Activated T-cell treated with anti-CD3 and anti-CD28 coated beads, Interleukin-2, amount 50 U/mL, for 4 hours (primary cell): ENCODE results near the gene GMPPA. TPM values are rescaled to one million over a fixed set of nuclear protein-coding genes. Genes with fewer than 3 reads are reported as not detected.

ENCODE experiments used
- ATAC-seq, 2 donors: fragments of 200-7000 bp; cut with Tn5 transposase; one replicate each; pipeline ENCODE4 v1.10.0; 2021
- DNase-seq: peaks from one replicate; pipeline ENCODE4 v3.0.0-alpha.2; 2020
- H3K27me3 Mint-ChIP-seq: one replicate; pipeline ENCODE4 v1.8.0; 2021; ENCODE audit warnings: low read depth, mixed read lengths
- H3K36me3 Mint-ChIP-seq: one replicate; pipeline ENCODE4 v1.8.0; 2022; ENCODE audit warnings: mixed read lengths; ENCODE audit not compliant: insufficient read depth
- H3K4me1 Mint-ChIP-seq: one replicate; pipeline ENCODE4 v1.8.0; 2021; ENCODE audit warnings: low read depth, mixed read lengths
- H3K4me3 Mint-ChIP-seq: one replicate; pipeline ENCODE4 v1.8.0; 2021; ENCODE audit warnings: mild to moderate bottlenecking, moderate library complexity, mixed read lengths
- H3K9me3 Mint-ChIP-seq: one replicate; pipeline ENCODE4 v1.8.0; 2021; ENCODE audit warnings: mixed read lengths
- total RNA-seq, 3 donors: library from RNA; stranded (reverse); gene quantifications; one replicate each; pipeline ENCODE4 v1.2.1, GENCODE V29; 2021

Gene GMPPA
- total RNA-seq, 3 donors from 2014 or later, result 36.8 to 47.9 (median 46.7) TPM

DNA sequence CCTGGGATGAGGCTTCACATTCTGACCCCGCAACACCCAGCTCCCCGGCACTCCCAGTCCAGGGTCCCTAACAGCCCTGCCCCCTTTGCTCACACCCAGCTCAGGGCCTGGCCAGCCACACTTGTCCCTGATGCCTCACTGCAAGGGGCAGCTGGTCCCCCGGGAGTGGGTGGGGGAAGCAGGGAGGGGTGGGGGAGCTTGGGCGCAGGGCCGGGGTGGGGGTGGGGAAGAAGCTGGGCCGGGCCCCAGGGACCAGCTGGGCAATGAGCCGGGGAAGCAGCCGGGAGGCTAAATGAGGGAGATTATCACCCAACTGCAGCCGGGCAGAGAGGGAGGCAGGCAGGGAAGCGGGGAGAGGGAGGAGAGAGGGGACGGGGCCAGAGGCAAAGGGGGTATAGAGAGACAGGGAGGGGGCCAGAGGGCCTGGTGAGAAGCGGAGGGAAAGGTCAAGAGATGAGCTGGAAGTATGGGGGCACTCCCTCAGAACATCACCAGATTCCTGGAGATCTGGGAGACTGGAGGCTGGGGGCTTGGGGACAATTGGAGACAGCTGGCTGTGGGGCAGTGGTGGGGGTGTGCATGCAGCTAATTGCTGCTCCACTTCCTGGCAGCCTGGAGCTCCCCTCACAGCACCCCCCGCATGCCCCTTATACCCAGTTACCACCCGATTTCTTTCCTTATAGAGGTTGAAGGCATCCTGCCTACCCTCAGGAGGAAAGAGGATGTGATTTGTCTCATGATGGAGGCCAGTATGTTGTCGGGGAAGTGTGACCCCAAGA, 13.0 kb downstream of the GMPPA start:
- ATAC-seq (no peak), DNase-seq (no peak)
- peaks cover 68% of the 10 kb centered on the region for H3K27me3 Mint-ChIP-seq
- H3K36me3 Mint-ChIP-seq, result peaks cover 4% of the 10 kb centered on the region
- no peak overlapping the region for H3K4me3 Mint-ChIP-seq
- H3K4me1 Mint-ChIP-seq, result peaks cover 25% of the 10 kb centered on the region
- no peaks in the 10 kb centered on the region for H3K9me3 Mint-ChIP-seq

DNA sequence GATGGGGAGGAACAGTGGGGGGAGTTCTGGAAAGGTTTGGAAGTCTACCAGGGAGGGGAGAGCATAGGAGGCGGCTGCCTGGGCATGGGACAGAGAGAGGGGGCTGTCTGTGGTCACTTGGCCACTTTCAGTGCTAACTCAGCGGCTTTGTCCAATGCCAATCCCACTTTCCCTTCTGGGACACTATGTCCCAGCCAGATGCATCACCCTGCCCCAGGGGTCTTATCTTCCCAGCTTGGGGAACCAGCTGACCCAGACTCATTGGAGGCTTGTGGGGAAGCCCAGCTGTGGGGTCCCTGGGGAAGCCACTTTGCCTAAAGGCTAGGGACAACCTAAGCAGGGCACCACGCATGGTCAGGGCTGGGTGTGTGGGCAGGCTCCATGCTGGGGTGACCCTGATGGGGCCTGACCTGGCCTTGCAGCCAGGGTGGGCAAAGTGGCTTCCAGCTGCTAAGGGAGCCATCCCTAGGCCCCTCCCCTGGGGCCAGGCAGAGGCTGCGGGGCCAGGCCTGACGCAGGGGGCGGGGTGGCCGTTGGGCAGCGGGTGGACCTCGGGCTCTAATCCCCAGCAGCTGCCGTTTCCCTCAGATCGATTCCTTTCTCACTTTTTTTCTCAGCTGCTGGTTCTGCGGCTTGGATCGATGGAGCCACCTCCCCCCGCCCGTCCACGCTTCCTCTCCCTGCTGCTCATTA, 14.0 kb downstream of the GMPPA start:
- no peak overlapping the region for H3K4me3 Mint-ChIP-seq
- peaks cover 25% of the 10 kb centered on the region for H3K4me1 Mint-ChIP-seq
- DNase-seq, result no peak
- no peak for ATAC-seq
- H3K27me3 Mint-ChIP-seq, result peaks cover 74% of the 10 kb centered on the region
- no peaks in the 10 kb centered on the region for H3K36me3 Mint-ChIP-seq
- H3K9me3 Mint-ChIP-seq, result no peaks in the 10 kb centered on the region

- Mint-ChIP-seq H3K9me3 (no peaks in the 10 kb centered on the region), H3K27me3 (peaks cover 83% of the 10 kb centered on the region), H3K36me3 (no peaks in the 10 kb centered on the region), H3K4me1 (peaks cover 25% of the 10 kb centered on the region), H3K4me3 (peak overlapping the region; percentile 13)
- DNase-seq (no peak), ATAC-seq (peak in 1 of 2 donors; percentile 6)
Observed at GRCh38 chr2:219513787-219514186, 15.1 kb downstream of the GMPPA start.

DNA sequence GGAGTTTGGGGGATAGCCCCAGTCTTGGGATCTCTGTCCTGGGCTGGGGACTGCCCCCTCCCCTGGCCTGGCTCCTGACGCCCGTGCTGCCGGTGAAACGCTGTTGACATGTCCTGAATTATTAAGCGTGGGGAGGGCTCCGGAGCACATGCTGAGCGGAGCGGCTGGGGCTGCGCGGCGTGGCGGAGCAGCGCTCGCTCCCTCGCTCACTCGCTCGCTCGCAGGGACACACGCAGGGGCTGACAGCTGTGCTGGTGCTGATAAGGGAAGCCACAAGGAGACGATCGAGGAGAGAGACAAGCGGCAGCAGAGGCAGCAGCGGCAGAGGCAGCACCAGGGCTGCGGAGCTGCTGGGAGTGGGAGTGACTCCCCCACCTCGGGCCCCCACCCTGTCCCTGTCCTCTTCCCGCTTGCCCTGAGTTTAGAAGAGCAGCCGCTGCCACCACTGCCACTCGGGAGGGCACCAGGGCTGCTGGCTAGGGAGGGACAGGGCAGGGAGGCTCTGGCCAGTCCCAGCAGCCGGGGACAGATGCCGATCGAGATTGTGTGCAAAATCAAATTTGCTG, 15.6 kb downstream of the GMPPA start, which contains the start of gene ASIC4:
Gene ASIC4, plus strand, starts transcription at position 287 of the 566 bp plus-strand sequence. Its CDS starts 243 bp downstream, at position 530.
- DNase-seq (no peak), ATAC-seq (peak; percentile 23 to 29)
- Mint-ChIP-seq H3K4me1 (peaks cover 25% of the 10 kb centered on the region), H3K27me3 (peaks cover 88% of the 10 kb centered on the region), H3K9me3 (no peaks in the 10 kb centered on the region), H3K36me3 (no peaks in the 10 kb centered on the region), H3K4me3 (peak within 1 kb of the TSS; percentile 48)

DNA sequence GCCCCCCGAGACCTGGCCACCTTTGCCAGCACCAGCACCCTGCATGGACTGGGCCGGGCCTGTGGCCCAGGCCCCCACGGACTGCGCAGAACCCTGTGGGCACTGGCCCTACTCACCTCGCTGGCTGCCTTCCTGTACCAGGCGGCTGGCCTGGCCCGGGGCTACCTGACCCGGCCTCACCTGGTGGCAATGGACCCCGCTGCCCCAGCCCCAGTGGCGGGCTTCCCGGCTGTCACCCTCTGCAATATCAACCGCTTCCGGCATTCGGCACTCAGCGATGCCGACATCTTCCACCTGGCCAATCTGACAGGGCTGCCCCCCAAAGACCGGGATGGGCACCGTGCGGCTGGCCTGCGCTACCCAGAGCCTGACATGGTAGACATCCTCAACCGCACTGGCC, 16.1 kb downstream of the GMPPA start:
- ATAC-seq, result no peak
- H3K36me3 Mint-ChIP-seq, result no peaks in the 10 kb centered on the region
- no peak overlapping the region for H3K4me3 Mint-ChIP-seq
- H3K4me1 Mint-ChIP-seq, result peaks cover 20% of the 10 kb centered on the region
- peaks cover 87% of the 10 kb centered on the region for H3K27me3 Mint-ChIP-seq
- no peaks in the 10 kb centered on the region for H3K9me3 Mint-ChIP-seq
- no peak for DNase-seq

DNA sequence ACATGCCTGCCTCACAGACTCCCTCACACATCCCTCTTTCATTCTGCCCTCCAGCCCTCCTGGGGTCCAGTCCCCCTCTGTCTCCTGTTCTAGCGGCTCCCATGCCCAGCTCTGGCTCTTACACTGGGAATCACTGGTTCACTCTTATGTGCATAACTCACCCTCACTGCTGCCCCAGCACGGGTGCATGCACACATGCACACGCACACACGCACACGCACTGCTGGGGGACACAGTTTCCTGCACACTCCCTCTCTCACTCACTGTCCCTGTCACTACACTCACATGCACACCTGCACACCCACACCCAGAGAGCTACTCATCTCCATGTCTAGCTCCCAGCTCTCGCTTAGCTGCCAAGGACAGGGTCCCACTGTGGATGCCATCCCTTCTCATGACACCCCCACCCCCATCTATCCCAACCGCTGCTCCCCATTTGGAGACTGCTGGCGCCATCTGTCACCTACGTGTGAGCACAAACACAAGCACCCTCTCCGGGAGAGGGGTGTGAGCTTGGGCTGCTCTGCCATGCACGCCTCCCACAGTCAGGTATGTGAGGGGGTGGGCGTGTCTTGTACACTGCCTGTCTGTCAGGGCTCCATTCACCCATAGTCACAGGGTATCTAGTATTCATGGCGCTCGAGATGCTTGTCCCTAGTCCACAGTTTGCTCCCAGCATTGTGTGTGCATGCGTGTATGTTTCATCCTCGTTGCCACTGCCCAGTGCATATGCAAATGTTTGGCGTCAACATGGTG, 17.4 kb downstream of the GMPPA start:
- no peak for DNase-seq
- H3K36me3 Mint-ChIP-seq, result no peaks in the 10 kb centered on the region
- H3K4me3 Mint-ChIP-seq, result no peak overlapping the region
- ATAC-seq, result no peak
- peaks cover 86% of the 10 kb centered on the region for H3K27me3 Mint-ChIP-seq
- no peaks in the 10 kb centered on the region for H3K9me3 Mint-ChIP-seq
- H3K4me1 Mint-ChIP-seq, result peaks cover 14% of the 10 kb centered on the region

DNA sequence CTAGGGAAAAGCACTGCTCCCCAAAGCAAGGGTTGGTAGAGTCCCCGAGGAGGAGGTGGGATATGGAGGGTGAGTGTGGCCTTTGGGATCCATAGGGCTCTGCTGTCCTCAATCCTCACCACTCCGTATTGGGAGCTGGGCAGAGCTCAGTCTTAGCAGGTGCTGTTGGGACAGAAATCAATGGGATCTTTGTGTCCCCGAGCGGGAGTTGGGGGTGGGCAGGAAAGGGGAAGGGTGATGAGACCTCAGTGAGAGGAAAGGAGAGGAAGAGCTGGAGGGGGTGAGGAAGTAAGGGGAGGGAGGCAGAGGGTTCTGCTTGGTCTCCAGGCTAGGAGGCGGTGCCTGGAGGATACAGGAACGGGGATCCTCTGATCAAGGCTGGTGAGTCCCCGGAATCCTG, 18.2 kb downstream of the GMPPA start:
- peaks cover 87% of the 10 kb centered on the region for H3K27me3 Mint-ChIP-seq
- DNase-seq (no peak), ATAC-seq (no peak)
- H3K4me1 Mint-ChIP-seq, result peaks cover 19% of the 10 kb centered on the region
- H3K36me3 Mint-ChIP-seq, result no peaks in the 10 kb centered on the region
- H3K9me3 Mint-ChIP-seq, result no peaks in the 10 kb centered on the region
- H3K4me3 Mint-ChIP-seq, result no peak overlapping the region

GRCh38 chr2:219517954-219518778, 19.5 kb downstream of the GMPPA start:
- peaks cover 81% of the 10 kb centered on the region for H3K27me3 Mint-ChIP-seq
- H3K4me1 Mint-ChIP-seq, result peaks cover 20% of the 10 kb centered on the region
- H3K9me3 Mint-ChIP-seq, result no peaks in the 10 kb centered on the region
- no peaks in the 10 kb centered on the region for H3K36me3 Mint-ChIP-seq
- H3K4me3 Mint-ChIP-seq, result no peak overlapping the region
- ATAC-seq (no peak), DNase-seq (no peak)

- DNase-seq (no peak), ATAC-seq (no peak)
- Mint-ChIP-seq H3K4me3 (no peak overlapping the region), H3K9me3 (no peaks in the 10 kb centered on the region), H3K27me3 (peaks cover 81% of the 10 kb centered on the region), H3K36me3 (no peaks in the 10 kb centered on the region), H3K4me1 (peaks cover 13% of the 10 kb centered on the region)
Observed at GRCh38 chr2:219519526-219519916, 20.8 kb downstream of the GMPPA start.

GRCh38 chr2:219520079-219520478, 21.4 kb downstream of the GMPPA start:
- DNase-seq (no peak), ATAC-seq (no peak)
- no peaks in the 10 kb centered on the region for H3K36me3 Mint-ChIP-seq
- H3K4me3 Mint-ChIP-seq, result no peak overlapping the region
- H3K27me3 Mint-ChIP-seq, result peaks cover 83% of the 10 kb centered on the region
- peaks cover 13% of the 10 kb centered on the region for H3K4me1 Mint-ChIP-seq
- no peaks in the 10 kb centered on the region for H3K9me3 Mint-ChIP-seq

- Mint-ChIP-seq H3K4me1 (peaks cover 13% of the 10 kb centered on the region), H3K9me3 (no peaks in the 10 kb centered on the region), H3K4me3 (no peak overlapping the region), H3K36me3 (no peaks in the 10 kb centered on the region), H3K27me3 (peaks cover 83% of the 10 kb centered on the region)
- DNase-seq (no peak), ATAC-seq (no peak)
Observed at GRCh38 chr2:219521066-219521880, 22.6 kb downstream of the GMPPA start.

DNA sequence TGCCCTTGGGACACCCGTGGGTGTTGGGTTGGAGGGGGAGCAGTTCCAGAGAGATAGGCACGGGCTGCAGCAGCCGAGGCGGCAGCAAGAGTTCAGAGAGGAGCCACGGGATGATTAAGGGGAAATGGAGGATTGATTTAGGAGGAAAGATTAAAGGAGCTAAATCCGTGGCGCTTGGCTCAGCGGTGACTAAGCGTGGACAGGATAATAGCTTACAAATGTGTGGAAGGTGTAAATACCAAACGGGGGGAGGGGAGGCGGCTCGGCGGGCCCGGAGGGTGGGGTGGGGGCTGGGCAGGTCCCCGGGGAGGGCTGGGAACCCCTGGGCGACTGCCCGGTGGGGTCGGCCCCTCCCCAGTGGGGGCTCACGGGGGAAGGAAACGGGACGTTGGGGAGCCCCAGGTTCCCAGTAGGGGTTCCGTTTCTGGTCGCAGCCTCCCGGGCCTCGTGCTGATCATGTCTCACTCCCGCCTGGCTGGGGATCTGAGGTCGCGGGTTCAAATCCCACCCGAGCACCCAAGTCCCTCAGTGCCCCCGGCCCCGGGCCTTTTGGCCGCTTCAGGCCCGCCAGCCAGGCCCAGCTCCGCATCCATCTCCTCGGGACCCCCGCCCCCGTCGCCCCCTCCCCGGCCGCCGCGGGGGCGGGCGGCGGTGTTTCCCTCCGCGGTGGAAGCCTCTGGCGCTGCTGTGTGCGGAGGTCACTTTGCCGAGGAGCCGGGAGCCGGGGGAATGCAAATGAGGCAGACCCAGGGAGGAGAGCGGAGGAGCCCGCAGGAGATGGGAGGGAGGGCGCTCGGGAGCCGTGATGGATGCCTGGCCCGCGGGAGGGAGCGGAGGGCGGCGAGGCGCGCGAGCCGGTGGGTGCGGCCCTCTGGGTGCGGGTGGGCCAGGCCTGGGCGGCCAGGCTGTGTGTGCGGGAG, 23.7 kb downstream of the GMPPA start:
- peaks cover 82% of the 10 kb centered on the region for H3K27me3 Mint-ChIP-seq
- H3K36me3 Mint-ChIP-seq, result no peaks in the 10 kb centered on the region
- DNase-seq (no peak), ATAC-seq (peak; percentile 22 to 33)
- no peaks in the 10 kb centered on the region for H3K9me3 Mint-ChIP-seq
- no peak overlapping the region for H3K4me3 Mint-ChIP-seq
- peaks cover 13% of the 10 kb centered on the region for H3K4me1 Mint-ChIP-seq
